ENCODE data around the gene MGAT4A.
"Not testable (repeated sequence)": the region's sequence is repeated elsewhere in the genome, so short reads cannot be mapped to it uniquely, and the experiment has no call there.

Gene MGAT4A

GRCh38 chr2:98730707-98731040 is 258 bp downstream of the MGAT4A start:
- DNase-seq (ENCODE audit: low read depth in 2 of 3, low spot score in 2 of 3), result peak in 1 of 3 experiments; percentile 33

GRCh38 chr2:98730053-98730706 is 752 bp downstream of the MGAT4A start:
- DNase-seq (ENCODE audit: low read depth in 2 of 3, low spot score in 2 of 3), result peak in 1 of 3 experiments; percentile 23

GRCh38 chr2:98729652-98730051 is 1.3 kb downstream of the MGAT4A start:
- DNase-seq (ENCODE audit: low read depth in 2 of 3, low spot score in 2 of 3), result no peak

- not testable (repeated sequence) for DNase-seq (ENCODE audit: low read depth in 2 of 3, low spot score in 2 of 3)
Observed at GRCh38 chr2:98728088-98728718, 2.7 kb downstream of the MGAT4A start.

GRCh38 chr2:98727369-98728087 is 3.4 kb downstream of the MGAT4A start:
- DNase-seq (ENCODE audit: low read depth in 2 of 3, low spot score in 2 of 3), result no peak

GRCh38 chr2:98726735-98727368 is 4.1 kb downstream of the MGAT4A start:
- DNase-seq (ENCODE audit: low read depth in 2 of 3, low spot score in 2 of 3), result no peak

- no peak for DNase-seq (ENCODE audit: low read depth in 2 of 3, low spot score in 2 of 3)
Observed at GRCh38 chr2:98726205-98726604, 4.7 kb downstream of the MGAT4A start.

- DNase-seq (ENCODE audit: low read depth in 2 of 3, low spot score in 2 of 3), result no peak
Observed at GRCh38 chr2:98720286-98720685, 10.6 kb downstream of the MGAT4A start.

- DNase-seq (ENCODE audit: low read depth in 2 of 3, low spot score in 2 of 3), result no peak
Observed at GRCh38 chr2:98717621-98718020, 13.3 kb downstream of the MGAT4A start.

GRCh38 chr2:98716786-98717185 is 14.1 kb downstream of the MGAT4A start:
- no peak for DNase-seq (ENCODE audit: low read depth in 2 of 3, low spot score in 2 of 3)

- no peak for DNase-seq (ENCODE audit: low read depth in 2 of 3, low spot score in 2 of 3)
Observed at GRCh38 chr2:98715812-98716451, 15.0 kb downstream of the MGAT4A start.

GRCh38 chr2:98713332-98714015 is 17.5 kb downstream of the MGAT4A start:
- DNase-seq (ENCODE audit: low read depth in 2 of 3, low spot score in 2 of 3), result no peak

- no peak for DNase-seq (ENCODE audit: low read depth in 2 of 3, low spot score in 2 of 3)
Observed at GRCh38 chr2:98712145-98712544, 18.8 kb downstream of the MGAT4A start.

- DNase-seq (ENCODE audit: low read depth in 2 of 3, low spot score in 2 of 3), result no peak
Observed at GRCh38 chr2:98711506-98711905, 19.4 kb downstream of the MGAT4A start.

- DNase-seq (ENCODE audit: low read depth in 2 of 3, low spot score in 2 of 3), result no peak
Observed at GRCh38 chr2:98710734-98711133, 20.2 kb downstream of the MGAT4A start.

GRCh38 chr2:98709535-98709934 is 21.4 kb downstream of the MGAT4A start:
- DNase-seq (ENCODE audit: low read depth in 2 of 3, low spot score in 2 of 3), result no peak

- no peak for DNase-seq (ENCODE audit: low read depth in 2 of 3, low spot score in 2 of 3)
Observed at GRCh38 chr2:98708396-98709186, 22.3 kb downstream of the MGAT4A start.

- DNase-seq (ENCODE audit: low read depth in 2 of 3, low spot score in 2 of 3), result no peak
Observed at GRCh38 chr2:98706591-98706990, 24.3 kb downstream of the MGAT4A start.

- DNase-seq (ENCODE audit: low read depth in 2 of 3, low spot score in 2 of 3), result no peak
Observed at GRCh38 chr2:98705333-98705617, 25.7 kb downstream of the MGAT4A start.

All from activated CD8-positive, alpha-beta memory T cell treated with anti-CD3 and anti-CD28 coated beads for 48 hours (primary cell).